Cardiac muscle cell (in vitro differentiated cells and primary cell): ENCODE measurements around the gene HNRNPUL1. TPM values are rescaled to one million over a fixed set of nuclear protein-coding genes. Genes with fewer than 3 reads are reported as not detected.

Source experiments
- DNase-seq, 2 donors: peaks; one replicate each; pipeline versions ENCODE4 v3.0.0 to v3.0.0-alpha.2; 2010 to 2017; ENCODE audit warnings: low read depth in 1 of 2, low spot score in 1 of 2
- H3K27ac ChIP-seq: fragments of 200-600 bp; sonication (generic); 2 replicates; pipeline ENCODE4 v1.5.1; 2016
- H3K27me3 ChIP-seq: fragments of 200-600 bp; sonication (generic); 2 replicates; pipeline ENCODE4 v1.6.0; 2016; ENCODE audit warnings: control low read depth
- H3K36me3 ChIP-seq: fragments of 200-600 bp; sonication (generic); 2 replicates; pipeline ENCODE4 v1.5.1; 2016; ENCODE audit warnings: control low read depth
- H3K4me1 ChIP-seq: fragments of 200-600 bp; sonication (generic); 2 replicates; pipeline ENCODE4 v1.8.1; 2017; ENCODE audit warnings: low read depth, mild to moderate bottlenecking, mixed run types
- H3K4me3 ChIP-seq: fragments of 200-600 bp; sonication (generic); 2 replicates; pipeline ENCODE4 v1.5.1; 2016; ENCODE audit warnings: mild to moderate bottlenecking
- H3K9me3 ChIP-seq: fragments of 200-600 bp; sonication (generic); 2 replicates; pipeline ENCODE4 v1.5.1; 2017; ENCODE audit warnings: low read depth, mild to moderate bottlenecking, control low read depth
- polyA plus RNA-seq: library from polyadenylated mRNA; unstranded; fragments of >200 nt; fragmentation: Nextera tagmentation; extraction: Ambion mirVana; gene quantifications from 2 replicates; pipeline ENCODE4 v1.2.1, GENCODE V29; 2016
- total RNA-seq: library from RNA; depleted of rRNA; stranded (reverse); fragments of >200 nt; gene quantifications from 2 replicates; pipeline ENCODE4 v1.2.3, GENCODE V29; 2016
- TF ChIP-seq, protein P1 (sequence below): IDR thresholded peaks from 2 replicates; pipeline ENCODE4 v1.5.1; 2012; ENCODE audit warnings: low read depth, mild to moderate bottlenecking, low read length

The HNRNPUL1 gene
- total and polyA plus RNA-seq, 2 experiments from 2014 or later, result 148 to 195 TPM

- no peak overlapping the region for H3K4me3 ChIP-seq
- TF ChIP-seq, protein P1, sequence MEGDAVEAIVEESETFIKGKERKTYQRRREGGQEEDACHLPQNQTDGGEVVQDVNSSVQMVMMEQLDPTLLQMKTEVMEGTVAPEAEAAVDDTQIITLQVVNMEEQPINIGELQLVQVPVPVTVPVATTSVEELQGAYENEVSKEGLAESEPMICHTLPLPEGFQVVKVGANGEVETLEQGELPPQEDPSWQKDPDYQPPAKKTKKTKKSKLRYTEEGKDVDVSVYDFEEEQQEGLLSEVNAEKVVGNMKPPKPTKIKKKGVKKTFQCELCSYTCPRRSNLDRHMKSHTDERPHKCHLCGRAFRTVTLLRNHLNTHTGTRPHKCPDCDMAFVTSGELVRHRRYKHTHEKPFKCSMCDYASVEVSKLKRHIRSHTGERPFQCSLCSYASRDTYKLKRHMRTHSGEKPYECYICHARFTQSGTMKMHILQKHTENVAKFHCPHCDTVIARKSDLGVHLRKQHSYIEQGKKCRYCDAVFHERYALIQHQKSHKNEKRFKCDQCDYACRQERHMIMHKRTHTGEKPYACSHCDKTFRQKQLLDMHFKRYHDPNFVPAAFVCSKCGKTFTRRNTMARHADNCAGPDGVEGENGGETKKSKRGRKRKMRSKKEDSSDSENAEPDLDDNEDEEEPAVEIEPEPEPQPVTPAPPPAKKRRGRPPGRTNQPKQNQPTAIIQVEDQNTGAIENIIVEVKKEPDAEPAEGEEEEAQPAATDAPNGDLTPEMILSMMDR, result no peak
- H3K27ac ChIP-seq, result no peak overlapping the region
- no peak for DNase-seq
- peaks cover 39% of the 10 kb centered on the region for H3K4me1 ChIP-seq
- H3K36me3 ChIP-seq, result no peaks in the 10 kb centered on the region
- no peaks in the 10 kb centered on the region for H3K27me3 ChIP-seq
- no peaks in the 10 kb centered on the region for H3K9me3 ChIP-seq
Observed at GRCh38 chr19:41327076-41327575, 63.0 kb downstream of the HNRNPUL1 start.

GRCh38 chr19:41327576-41328156, 63.5 kb downstream of the HNRNPUL1 start:
- no peaks in the 10 kb centered on the region for H3K9me3 ChIP-seq
- H3K4me1 ChIP-seq, result peaks cover 37% of the 10 kb centered on the region
- H3K36me3 ChIP-seq, result no peaks in the 10 kb centered on the region
- TF ChIP-seq, protein P1, result no peak
- DNase-seq, result peak in 1 of 2 donors; percentile 51
- no peak overlapping the region for H3K4me3 ChIP-seq
- no peak overlapping the region for H3K27ac ChIP-seq
- no peaks in the 10 kb centered on the region for H3K27me3 ChIP-seq

DNA sequence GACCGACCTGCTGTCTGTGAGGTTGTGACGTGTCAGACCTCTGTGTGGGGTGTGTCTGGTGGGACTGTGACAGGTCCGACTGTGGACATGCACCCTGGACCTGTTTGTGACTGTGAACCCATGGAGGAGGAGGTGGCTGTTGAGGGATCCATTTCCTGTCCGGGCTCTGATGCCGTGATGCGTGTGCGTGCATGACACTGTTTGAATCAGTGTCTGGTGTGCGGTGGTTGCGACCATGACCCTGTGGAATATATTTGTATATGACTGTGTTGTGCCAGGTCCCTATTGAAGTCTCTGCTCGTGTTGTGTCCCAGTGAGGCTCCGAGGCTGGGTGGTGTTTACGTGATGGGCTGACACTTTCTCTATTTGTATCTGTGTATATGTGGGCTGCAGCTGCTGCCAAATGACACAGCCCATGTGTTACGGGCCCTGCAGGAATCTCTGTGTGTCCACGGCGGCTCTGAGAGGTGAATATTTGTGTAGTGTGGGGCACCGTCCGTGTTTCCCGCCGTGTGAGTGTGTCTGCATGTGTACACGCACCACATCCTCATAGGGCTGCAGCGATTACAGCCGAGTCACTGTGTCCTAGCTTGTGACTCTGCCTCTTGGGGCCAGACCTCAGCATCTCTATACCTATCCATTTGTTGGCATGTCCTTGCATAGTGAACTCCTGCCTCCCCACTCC, 64.1 kb downstream of the HNRNPUL1 start:
- Histone ChIP-seq H3K27ac (no peak overlapping the region), H3K36me3 (no peaks in the 10 kb centered on the region), H3K4me1 (peaks cover 31% of the 10 kb centered on the region), H3K9me3 (no peaks in the 10 kb centered on the region), H3K4me3 (no peak overlapping the region), H3K27me3 (no peaks in the 10 kb centered on the region)
- no peak for DNase-seq
- TF ChIP-seq, protein P1, result no peak

DNA sequence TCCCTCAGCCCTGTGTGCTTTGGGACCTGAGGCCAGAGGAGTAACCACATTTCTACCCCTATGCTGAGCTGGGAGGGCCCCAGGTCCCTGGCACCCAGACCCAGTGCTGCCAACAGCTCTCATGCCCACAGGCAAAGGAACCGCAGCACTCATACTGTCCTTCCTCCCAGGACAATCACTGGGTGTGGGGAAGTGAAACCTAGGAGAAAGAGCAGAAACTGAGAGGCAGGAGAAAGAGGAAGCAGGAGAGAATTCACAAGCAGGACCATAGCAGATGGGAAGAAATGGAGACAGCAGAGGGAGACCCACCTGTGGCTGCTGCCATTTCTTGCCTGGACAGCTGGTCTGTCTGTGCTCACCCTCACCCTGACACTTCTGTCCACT, 64.7 kb downstream of the HNRNPUL1 start:
- H3K4me3 ChIP-seq, result no peak overlapping the region
- TF ChIP-seq, protein P1, result no peak
- H3K36me3 ChIP-seq, result no peaks in the 10 kb centered on the region
- DNase-seq, result no peak
- H3K9me3 ChIP-seq, result no peaks in the 10 kb centered on the region
- no peaks in the 10 kb centered on the region for H3K27me3 ChIP-seq
- H3K27ac ChIP-seq, result no peak overlapping the region
- peaks cover 26% of the 10 kb centered on the region for H3K4me1 ChIP-seq

DNA sequence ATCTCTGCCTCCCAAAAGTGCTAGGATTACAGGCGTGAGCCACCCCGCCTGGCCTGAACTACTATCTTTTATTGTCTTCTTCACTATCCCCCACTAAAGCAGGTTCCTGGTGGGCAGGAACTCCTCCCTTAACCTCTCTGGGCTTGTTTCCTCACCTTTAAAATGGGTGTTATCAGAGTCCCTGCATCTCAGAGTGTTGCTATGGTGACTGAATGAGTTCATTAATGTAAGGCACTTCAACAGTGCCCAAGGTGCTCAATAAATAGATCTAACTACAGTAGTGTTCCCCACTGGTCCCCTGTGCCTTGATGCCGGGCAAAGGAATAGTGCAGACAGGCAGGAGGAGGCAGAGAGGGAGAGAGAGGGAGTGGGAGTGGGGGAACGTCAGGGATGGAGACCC, 66.3 kb downstream of the HNRNPUL1 start:
- no peak for DNase-seq
- Histone ChIP-seq H3K36me3 (no peaks in the 10 kb centered on the region), H3K27me3 (no peaks in the 10 kb centered on the region), H3K4me1 (peaks cover 12% of the 10 kb centered on the region), H3K9me3 (no peaks in the 10 kb centered on the region), H3K4me3 (no peak overlapping the region), H3K27ac (no peak overlapping the region)
- TF ChIP-seq, protein P1, result no peak
